Renal cortical epithelial cell (primary cell): Measurements from ENCODE around the gene TRAF5. TPM values are rescaled to one million over a fixed set of nuclear protein-coding genes. Genes with fewer than 3 reads are reported as not detected.
"Not testable (repeated sequence)": the region's sequence is repeated elsewhere in the genome, so short reads cannot be mapped to it uniquely, and the experiment has no call there.

Experiments used
- DNase-seq: peaks from one replicate; pipeline ENCODE4 v3.0.0-alpha.2; 2011; ENCODE audit warnings: low read depth
- total RNA-seq: library from RNA; depleted of rRNA; stranded (reverse); fragments of >200 nt; gene quantifications from 2 replicates; pipeline ENCODE4 v1.2.3, GENCODE V29; 2014

The TRAF5 gene, protein sequence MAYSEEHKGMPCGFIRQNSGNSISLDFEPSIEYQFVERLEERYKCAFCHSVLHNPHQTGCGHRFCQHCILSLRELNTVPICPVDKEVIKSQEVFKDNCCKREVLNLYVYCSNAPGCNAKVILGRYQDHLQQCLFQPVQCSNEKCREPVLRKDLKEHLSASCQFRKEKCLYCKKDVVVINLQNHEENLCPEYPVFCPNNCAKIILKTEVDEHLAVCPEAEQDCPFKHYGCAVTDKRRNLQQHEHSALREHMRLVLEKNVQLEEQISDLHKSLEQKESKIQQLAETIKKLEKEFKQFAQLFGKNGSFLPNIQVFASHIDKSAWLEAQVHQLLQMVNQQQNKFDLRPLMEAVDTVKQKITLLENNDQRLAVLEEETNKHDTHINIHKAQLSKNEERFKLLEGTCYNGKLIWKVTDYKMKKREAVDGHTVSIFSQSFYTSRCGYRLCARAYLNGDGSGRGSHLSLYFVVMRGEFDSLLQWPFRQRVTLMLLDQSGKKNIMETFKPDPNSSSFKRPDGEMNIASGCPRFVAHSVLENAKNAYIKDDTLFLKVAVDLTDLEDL
- 9.0 and 19.4 TPM in 2 replicates for total RNA-seq

DNA sequence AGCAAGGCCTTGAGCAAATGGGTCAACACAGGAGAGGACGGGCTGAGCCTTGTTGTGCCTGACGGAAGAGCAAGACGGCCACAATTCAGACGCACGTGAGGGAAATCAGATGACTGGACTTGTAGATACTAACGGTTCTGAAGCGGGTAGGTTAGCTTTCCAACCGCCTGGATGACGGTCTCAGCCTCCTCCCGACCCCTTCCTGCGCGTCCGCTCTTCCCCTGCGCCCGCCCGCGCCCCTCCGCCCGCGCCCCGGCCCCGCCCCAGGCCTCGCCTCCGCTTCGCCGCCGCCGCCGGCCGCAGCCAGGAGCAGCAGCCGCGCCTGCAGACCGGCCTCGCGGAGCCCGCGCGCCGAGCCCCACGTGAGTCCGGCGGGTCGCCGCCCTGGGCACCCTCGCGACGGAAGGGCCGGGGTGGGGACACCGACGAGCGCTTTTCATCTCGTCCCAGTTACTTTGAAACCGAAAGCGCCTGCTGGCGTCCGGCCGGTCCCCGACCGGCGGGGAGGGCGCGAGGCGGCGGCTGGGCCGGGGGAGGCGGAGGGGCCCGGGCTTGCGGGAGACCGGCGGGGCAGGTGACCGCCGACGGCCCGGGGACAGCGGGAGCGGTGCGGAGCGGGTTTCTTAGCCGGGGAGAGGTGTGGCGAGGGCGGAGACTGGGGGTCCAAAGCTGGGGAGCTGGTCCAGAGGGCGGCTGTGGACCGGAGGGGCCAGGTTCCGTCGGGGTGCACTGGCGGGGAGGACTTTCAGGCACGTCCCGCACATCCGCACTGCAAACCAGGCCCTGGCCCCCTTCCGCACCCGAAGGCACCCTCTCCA lies at the start of gene TRAF5:
Gene TRAF5 (plus strand): TSS at position 306 of the 818 bp plus-strand sequence. CDS start 26,407 bp downstream, outside the sequence.
- DNase-seq = no peak

DNA sequence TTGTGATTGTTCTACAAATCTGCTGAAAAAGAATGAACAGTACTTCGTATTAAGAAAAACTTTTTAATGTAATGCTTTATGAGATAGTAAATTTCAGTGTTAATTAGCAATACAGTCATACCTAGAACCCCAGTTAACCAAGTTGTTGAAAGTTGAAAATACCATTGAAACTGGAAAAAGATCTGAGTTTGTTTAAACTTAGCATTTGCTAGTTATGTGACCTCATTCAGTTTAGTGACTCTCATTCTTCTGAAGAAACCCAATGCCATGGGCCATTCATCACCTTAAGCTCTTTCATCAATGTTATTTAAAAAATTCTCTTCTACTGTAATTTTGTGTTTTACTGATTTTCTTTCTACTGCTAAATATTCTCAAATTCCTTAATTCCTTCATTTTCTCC lies 47.3 kb upstream of the TRAF5 start:
- no peak for DNase-seq

GRCh38 chr1:211280910-211281309 lies 45.7 kb upstream of the TRAF5 start:
- peak; percentile 27 for DNase-seq

DNA sequence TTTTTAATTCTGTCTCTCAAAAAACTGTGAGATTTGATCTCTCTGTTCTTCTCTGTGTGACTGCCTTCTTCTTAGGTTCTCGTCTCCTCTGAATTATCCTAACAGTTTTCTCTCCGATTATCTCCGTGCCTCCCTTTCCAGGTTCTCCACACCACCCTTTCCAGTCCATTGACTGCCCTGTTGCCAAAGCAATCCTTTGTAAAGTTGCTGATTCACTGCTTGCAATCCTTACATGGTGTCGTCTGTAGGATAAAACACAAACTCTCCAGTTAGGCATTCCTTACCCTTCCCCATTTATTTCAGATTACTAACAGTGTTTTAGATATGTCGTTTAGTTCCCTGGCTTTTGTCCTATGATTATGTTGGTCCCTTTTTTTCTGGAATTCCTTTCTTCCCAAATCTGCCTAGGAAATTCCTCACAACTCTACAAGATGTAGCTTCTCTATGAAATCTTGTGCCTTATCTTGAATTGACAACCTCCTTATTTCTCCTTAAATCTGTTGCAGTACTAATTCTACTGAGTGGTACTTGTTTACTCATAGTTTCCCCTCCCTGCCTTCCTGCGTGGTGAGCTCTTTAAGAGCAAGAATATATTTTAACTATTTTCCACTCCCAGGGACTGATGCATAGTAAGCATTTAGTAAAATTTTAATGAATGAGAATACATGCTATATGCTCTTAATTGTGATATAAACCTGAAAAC lies 45.2 kb upstream of the TRAF5 start:
- peak; percentile 83 for DNase-seq

DNA sequence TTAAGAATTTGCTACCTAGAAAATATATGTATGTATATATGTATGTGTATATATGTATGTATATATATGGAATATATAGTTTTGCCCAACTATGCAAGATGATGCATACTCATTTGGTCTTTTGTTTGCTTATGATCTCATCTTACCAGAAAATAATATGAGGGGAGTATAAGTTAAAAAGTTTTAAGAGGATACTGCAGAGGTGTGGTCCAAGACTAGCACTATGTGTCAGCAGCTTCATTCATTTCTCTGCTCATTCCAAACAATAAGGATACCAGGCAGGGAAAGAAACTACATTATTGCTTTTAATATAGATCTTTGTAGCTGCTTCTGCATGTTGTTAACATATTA lies 44.6 kb upstream of the TRAF5 start:
- DNase-seq = no peak

DNA sequence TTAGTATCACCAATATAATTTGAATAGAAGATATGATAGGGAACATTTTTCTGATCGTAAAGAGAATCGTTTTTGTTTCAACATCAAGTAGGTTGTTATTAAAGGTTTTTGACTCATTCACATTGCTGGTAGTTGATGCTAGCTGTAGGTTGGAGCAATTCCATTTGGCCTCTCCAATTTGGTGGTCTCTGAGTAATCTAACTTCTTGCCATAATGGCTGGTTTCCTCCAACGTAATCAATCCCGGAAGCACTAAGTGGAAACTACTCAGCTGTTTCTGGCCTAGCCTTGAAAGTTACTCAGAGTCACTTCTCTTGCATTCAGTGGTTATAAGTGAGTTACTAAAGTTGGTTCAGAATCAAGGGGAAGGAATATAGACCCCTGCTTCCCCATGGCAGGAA lies 41.4 kb upstream of the TRAF5 start:
- DNase-seq = no peak

GRCh38 chr1:211287218-211287617 lies 39.4 kb upstream of the TRAF5 start:
- DNase-seq = no peak

DNA sequence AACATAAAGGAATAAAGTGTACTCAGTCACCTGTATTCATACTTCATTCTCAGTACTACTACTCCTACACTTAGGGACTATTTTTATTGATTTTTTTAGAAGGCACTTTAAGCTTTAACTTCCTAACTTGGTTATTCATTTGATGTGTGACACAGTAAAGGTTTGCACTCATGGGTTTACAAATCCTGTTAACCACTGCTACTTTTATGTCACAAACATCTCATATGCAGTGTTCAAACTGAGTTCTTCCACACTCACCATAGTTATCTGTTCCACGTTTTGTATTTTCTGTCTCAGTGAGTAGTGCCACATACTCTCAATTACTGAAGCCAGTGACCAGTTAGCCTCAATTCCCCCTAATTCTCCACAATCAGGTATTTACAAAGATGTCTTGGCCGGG lies 34.2 kb upstream of the TRAF5 start:
- no peak for DNase-seq

GRCh38 chr1:211296396-211296795 lies 30.2 kb upstream of the TRAF5 start:
- DNase-seq = no peak

DNA sequence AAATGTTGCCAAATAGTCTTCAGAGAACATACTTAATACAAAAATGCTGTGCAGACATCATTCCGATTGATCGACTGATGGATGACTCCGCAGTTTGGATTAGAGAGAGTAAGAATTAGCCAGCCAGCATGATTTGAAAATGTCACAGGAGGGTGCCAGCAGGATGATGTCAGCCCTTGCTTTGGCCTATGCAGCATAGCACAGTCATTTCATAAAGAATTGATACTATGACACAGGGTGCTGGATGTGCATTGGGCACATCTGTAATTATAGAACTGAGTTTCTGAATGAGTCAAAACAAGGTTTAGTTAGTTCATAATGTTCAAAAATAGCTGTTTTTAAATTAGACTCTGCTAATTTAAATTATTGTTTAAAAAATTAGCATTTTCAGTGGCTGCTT lies 21.6 kb upstream of the TRAF5 start:
- no peak for DNase-seq

DNA sequence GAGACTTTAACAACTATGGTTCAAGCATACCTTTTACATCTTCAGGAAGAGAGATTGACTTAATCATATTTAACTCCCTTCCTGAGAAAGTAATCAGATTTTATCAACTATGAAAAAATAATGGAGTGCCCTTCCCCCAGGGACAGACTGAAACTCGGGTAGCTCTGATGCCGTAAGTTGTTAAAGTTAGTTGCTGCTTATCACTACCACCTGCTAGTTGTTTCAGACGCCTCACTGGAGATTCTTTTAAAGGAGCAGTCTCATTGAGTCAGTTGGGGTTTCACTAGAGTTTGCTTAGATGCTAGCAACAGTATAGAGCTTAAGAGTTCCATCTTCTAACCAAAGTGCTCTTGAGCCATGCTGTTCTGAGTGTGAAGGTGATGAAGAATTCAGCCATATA lies 17.0 kb upstream of the TRAF5 start:
- DNase-seq = no peak

DNA sequence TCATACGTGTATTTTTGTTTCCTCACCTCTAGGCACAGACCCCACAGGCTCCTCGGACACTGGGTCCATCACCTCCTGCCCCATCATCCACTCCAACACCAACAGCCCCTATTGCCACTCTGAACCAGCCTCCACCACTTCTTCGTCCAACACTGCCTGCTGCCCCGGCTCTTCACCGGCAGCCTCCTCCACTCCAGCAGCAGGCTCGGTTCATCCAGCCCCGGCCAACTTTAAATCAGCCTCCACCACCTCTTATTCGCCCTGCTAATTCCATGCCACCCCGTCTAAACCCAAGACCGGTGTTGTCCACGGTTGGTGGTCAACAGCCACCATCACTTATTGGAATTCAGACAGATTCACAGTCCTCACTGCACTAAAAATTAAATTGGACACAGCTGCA lies 13.2 kb upstream of the TRAF5 start:
- no peak for DNase-seq

DNA sequence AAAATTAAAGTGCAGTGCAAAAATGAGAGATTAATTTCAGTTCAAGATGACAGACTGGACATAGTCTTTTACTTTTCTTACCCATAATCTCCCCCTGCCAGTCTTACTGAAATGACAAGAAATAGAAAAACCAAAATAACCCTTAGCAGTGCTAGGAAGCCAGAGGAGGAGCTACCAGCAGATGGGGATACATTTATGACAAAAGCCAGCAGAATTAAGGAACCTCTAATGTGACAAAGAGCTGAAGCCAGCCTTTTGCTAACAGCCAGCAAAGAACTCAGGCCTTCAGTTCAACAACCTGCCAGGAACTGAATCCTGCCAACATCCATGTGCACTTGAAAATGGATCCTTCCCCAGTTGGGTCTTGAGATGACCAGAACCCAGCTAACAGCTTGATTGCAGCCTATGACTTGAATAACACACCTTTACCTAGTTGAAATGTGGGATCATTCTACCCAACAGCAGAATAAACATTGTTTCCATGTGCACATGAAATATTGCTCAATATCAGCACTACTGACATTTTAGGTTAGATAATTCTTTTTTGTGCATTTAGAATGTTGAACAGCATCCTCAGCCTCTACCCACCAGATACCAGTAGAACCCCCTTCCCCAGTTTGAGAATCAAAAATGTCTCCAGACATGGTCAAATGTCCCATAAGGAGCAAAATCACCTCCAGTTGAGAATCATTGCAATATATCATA lies 7.9 kb upstream of the TRAF5 start:
- no peak for DNase-seq

GRCh38 chr1:211319892-211320291 lies 6.7 kb upstream of the TRAF5 start:
- no peak for DNase-seq

DNA sequence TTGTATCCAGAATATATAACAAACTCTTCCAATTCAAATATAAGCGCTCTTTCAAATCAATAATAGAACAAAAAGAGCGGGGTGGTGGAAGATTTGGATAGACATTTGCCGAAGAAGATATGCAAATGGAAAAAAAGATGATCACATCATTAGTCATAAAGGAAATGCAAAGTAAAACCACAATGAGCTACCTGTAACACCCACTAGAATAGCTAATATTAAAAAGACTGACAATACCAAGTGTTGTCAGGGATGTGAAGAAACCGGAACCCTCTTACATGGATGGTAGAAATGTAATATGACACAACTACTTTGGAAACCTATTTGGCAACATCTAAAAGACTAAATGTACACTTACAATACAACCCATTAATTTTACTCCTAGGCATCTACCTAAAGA lies 5.7 kb upstream of the TRAF5 start:
- peak; percentile 50 for DNase-seq

DNA sequence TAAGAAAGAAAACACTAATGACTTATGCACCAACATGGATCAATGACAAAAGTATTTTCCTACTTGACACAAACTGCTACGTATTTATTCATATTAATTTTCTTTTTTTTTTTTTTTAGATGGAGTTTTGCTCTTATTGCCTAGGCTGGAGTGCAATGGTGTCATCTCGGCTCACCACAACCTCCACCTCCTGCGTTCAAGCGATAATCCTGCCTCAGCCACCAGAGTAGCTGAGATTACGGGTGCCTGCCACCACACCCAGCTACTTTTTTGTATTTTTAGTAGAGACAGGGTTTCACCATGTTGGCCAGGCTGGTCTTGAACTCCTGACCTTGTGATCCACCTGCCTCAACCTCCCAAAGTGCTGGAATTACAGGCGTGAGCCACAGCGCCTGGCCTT lies 5.0 kb upstream of the TRAF5 start:
- DNase-seq = not testable (repeated sequence)

GRCh38 chr1:211323156-211324063 lies 3.2 kb upstream of the TRAF5 start:
- DNase-seq = peak; percentile 57

GRCh38 chr1:211324992-211325775 lies 1.4 kb upstream of the TRAF5 start:
- DNase-seq = no peak

GRCh38 chr1:211326140-211326527 lies 499 bp upstream of the TRAF5 start:
- DNase-seq = no peak
